Right ventricle myocardium inferior (tissue), 1 donor: ENCODE results near the gene AZI2. TPM values are rescaled to one million over a fixed set of nuclear protein-coding genes. Genes with fewer than 3 reads are reported as not detected.

Experiments
- ATAC-seq: fragments of 200-7000 bp; cut with Tn5 transposase; one replicate; pipeline ENCODE4 v1.9.1; 2020; ENCODE audit warnings: mild to moderate bottlenecking, moderate library complexity
- DNase-seq: peaks from one replicate; pipeline ENCODE4 v3.0.0; 2021; ENCODE audit errors: missing footprints
- intact Hi-C: fragments of 100-400 bp; cut with DNase I; formaldehyde crosslinking; loops from one replicate; pipeline ENCODE4 v1.11.0; 2022
- long read RNA-seq: library from polyadenylated mRNA; unstranded; transcript quantifications from one replicate; pipeline ENCODE4 v2.0.0, GENCODE V29; 2021
- total RNA-seq: library from RNA; stranded (reverse); fragmentation: NEBNext Ultra II Directional; extraction: Animal tissue kit (Norgen Biotek cat#: 25700); gene quantifications from one replicate; pipeline ENCODE4 v1.2.1, GENCODE V29; 2021
- donor health status: DM: no; HTN: yes; CAD: no; lungs with severe emphysema.

Gene AZI2
- total RNA-seq: 42.6 TPM
- long read RNA-seq, full-length matches to known transcripts: 20 of 22 reads
- long read RNA-seq, partial matches to known transcripts: 1 of 22 reads
- long read RNA-seq, other reads (novel, unspliced or antisense): 1 of 22 reads

DNA sequence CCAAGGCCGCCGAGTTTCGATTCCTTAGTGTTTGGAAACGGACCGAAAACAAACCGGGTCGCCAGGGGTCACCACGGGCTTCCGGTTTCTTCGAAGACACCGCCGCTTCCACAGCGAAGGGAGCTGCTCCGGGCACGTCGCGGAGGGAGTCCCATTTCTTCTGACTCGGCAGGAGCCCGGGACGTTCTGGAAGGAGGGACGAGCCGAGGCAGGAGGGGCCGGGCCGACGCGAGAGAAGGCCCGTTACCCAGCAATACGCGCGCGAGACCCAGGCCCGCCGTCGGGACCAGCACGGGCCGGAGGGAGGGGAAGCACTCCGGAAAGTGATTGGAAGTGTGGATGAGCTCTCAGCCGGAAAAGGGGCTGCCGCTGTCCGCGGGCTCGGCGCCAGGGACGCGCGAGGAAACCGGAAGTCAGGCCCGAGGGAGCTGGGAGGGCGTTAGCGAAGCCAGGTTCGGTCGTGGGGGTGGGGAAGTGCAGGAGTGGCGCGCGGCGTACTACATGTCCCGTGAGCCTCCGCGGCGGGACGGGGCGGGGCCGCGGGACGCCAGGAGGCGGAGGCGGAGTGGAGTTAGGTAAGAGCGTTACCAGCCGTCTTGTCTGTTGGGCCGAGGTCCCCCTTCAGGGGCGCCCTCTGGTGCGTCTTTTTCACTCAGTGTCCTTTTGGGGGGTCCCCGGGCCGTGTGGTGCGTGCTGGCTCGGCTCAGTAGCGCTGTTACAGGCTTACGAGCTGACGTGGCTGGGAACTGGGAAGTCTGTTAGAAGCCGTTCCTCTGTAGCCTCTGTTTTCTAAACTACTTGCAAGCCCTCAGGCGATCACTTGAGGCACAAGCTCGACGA is at the start of gene AZI2, which contains the start of gene ZCWPW2:
AZI2 (minus strand) TSS at position 196 of the 840 bp plus-strand sequence. CDS start 8,207 bp downstream, outside the sequence.
ZCWPW2 (plus strand) TSS at position 93 of the 840 bp plus-strand sequence. CDS start 64,348 bp downstream, outside the sequence.
- DNase-seq (peak; percentile 97), ATAC-seq (peak; percentile 97)
- intact Hi-C loops: loop anchor here (2.0 kb wide), 1 partner anchor 108 kb away; the partner anchor contains the start of gene CMC1

GRCh38 chr3:28388978-28389377 is 40.4 kb upstream of the AZI2 start:
- DNase-seq (no peak), ATAC-seq (no peak)
- intact Hi-C loops: no loop called here

DNA sequence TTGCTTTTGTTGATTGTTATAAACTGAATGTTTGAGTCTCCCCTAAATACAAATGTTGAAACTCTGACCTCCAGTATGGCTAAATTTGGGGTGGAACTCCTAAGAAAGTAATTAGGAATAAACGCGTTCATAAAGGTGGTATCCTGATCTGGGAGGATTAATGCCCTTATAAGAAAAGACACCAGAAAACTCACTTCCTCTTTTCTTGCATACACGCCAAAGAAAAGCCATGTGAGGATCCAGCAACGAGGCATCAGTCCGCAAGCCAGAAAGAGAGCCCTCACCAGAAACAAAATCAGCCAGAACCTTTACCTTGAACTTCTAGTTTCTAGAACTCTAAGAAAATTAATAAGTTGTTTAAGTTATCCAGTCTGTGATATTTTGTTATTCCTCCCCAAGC is 37.4 kb upstream of the AZI2 start:
- intact Hi-C loops: no loop called here
- DNase-seq: no peak
- no peak for ATAC-seq

- intact Hi-C loops: no loop called here
- ATAC-seq (peak; percentile 86), DNase-seq (no peak)
These were observed 27.8 kb upstream of the AZI2 start for GRCh38 chr3:28376424-28376823.

DNA sequence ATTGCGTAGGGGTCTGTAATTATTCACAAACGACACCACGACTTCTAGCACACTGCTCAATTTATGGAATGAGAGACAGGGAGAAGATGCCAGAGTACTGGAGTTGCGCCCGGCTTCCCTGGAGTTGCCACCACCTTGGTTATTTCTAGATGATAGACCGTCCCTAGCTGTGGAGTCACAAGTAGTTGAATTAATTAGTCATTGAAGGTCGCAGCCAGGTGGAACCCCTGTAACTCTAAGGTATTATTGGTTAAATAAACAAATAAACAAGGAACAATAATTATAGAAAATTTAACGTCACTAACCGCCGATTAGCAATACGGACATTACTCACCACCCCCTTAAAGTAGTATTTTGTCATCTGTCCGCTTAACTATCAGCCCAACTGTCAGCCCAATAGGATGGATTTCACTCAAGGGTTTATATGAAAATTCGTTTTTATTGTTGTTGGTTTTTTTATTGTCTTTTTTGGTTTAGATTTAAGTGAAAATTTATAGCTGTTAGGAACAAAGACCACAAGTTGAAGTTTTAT is 911 bp upstream of the AZI2 start:
- DNase-seq (no peak), ATAC-seq (peak; percentile 1)
- intact Hi-C loops: loop anchor here (2.0 kb wide), 1 partner anchor 109 kb away; the partner anchor contains the start of gene CMC1

DNA sequence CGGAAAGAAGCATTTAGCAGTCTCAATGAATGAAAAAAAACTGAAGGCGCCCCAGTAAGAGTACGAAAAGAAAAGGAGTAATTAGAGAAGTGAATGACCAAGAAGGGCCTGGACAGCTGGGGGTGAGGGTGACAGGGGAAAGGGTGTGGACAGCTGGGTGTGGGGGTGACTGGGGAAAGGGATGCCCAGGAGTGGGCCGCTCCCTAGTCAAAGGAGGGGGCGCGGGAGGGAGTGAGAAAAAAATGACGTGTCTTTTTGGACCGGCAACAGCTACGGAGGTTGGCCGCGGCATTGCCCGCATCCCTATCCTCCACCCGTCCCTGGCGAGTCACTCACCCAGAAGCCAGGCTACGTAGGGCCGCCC is 377 bp downstream of the AZI2 start:
- intact Hi-C loops: loop anchor here (2.0 kb wide), 1 partner anchor 107 kb away; the partner anchor contains the start of gene CMC1
- peak; percentile 90 for ATAC-seq
- no peak for DNase-seq

GRCh38 chr3:28347374-28348264 is 1.0 kb downstream of the AZI2 start:
- DNase-seq (no peak), ATAC-seq (no peak)

DNA sequence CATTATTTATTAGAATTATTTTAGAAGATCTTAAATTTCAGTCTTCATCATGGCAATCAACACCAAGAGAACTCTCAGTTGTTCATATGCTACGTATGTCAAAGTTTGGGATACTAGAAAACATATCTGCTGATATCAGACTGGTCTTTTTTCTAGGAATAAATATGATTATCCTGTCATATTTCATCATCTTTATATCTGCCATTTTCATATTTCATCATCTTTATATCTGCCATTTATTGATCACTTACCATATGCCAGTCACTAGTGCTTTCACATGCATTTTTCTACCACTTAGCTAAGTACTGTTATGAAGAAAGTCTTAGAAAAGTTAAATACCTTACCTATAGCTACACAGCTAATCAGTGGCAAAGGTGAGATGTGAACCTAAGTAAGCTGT is 2.9 kb downstream of the AZI2 start:
- intact Hi-C loops: no loop called here
- DNase-seq (no peak), ATAC-seq (no peak)

More at GRCh38 chr3:28347374-28348264, 1.0 kb downstream of the AZI2 start:
- intact Hi-C loops: loop anchor here (2.0 kb wide), 1 partner anchor 107 kb away; the partner anchor contains the start of gene CMC1

GRCh38 chr3:28343144-28343543 is 5.5 kb downstream of the AZI2 start:
- ATAC-seq (no peak), DNase-seq (no peak)
- intact Hi-C loops: no loop called here

- intact Hi-C loops: no loop called here
- ATAC-seq: no peak
- DNase-seq: no peak
These were observed 11.4 kb downstream of the AZI2 start for GRCh38 chr3:28337230-28337629.

GRCh38 chr3:28335246-28335645 is 13.4 kb downstream of the AZI2 start:
- intact Hi-C loops: no loop called here
- ATAC-seq (no peak), DNase-seq (no peak)

DNA sequence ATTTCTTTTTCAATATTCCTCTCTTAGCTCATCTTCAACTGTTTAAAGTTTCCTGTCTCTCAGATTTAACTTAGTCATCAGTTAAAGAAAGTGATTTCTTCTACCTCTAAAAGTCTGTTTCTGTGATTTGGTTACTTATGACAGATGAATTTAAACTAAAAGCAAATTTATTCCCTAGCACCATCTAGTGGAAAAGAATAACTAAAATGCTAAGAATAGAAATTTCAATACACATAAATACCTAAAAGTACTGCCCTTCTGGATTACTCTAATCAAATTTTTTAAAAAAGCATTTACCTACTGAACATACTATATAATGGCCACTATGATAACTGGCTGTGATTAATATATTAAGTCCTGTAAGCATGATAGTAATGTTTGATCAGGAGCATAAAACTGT is 14.1 kb downstream of the AZI2 start:
- intact Hi-C loops: no loop called here
- ATAC-seq (no peak), DNase-seq (no peak)

GRCh38 chr3:28328188-28329151 is 20.2 kb downstream of the AZI2 start:
- no peak for ATAC-seq
- intact Hi-C loops: loop anchor here (1.0 kb wide), 1 partner anchor 616 kb away; no protein-coding TSS in a partner anchor
- no peak for DNase-seq

- no peak for ATAC-seq
- intact Hi-C loops: no loop called here
- DNase-seq: no peak
These were observed 22.1 kb downstream of the AZI2 start for GRCh38 chr3:28326458-28326926.

GRCh38 chr3:28322464-28322863 is 26.2 kb downstream of the AZI2 start:
- intact Hi-C loops: no loop called here
- no peak for DNase-seq
- ATAC-seq: no peak

GRCh38 chr3:28320981-28321380 is 27.6 kb downstream of the AZI2 start:
- DNase-seq: no peak
- ATAC-seq: no peak
- intact Hi-C loops: no loop called here

- no peak for ATAC-seq
- intact Hi-C loops: no loop called here
- no peak for DNase-seq
These were observed 31.1 kb downstream of the AZI2 start for GRCh38 chr3:28317438-28318022.
